ENCODE results near the gene USP14.

The USP14 gene

DNA sequence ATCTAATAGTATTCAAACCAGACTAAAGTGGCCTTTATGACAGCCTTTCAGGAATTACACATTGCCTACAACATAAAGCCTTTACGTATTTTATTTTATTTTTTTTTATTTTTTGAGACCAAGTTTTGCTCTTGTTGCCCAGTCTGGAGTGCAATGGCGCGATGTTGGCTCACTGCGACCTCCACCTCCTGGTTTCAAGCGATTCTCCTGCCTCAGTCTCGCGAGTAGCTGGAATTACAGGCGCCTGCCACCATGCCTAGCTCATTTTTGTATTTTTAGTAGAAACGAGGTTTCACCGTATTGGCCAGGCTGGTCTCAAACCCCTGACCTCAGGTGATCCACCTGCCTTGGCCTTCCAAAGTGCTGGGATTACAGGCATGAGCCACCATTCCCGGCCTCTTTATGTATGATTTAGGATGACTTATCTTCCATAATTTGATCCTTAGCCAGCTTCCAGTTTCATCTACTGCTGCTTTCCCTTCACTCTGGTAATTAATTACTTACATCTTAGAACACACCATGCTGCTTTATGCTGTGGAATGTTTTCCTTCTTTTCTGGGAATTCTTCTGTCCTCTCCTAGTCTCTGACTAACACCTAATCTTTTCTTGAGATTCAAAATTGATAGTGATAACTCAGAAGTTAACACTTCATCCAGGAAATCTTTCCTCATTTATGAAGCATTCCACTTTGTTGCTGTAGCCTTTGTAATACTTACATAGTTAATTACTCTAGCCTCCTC, 2.6 kb downstream of the USP14 start:
- no peak for DNase-seq

GRCh38 chr18:172361-172760, 14.0 kb downstream of the USP14 start:
- no peak for DNase-seq

- no peak for DNase-seq
Observed at GRCh38 chr18:179499-179898, 21.1 kb downstream of the USP14 start.

DNA sequence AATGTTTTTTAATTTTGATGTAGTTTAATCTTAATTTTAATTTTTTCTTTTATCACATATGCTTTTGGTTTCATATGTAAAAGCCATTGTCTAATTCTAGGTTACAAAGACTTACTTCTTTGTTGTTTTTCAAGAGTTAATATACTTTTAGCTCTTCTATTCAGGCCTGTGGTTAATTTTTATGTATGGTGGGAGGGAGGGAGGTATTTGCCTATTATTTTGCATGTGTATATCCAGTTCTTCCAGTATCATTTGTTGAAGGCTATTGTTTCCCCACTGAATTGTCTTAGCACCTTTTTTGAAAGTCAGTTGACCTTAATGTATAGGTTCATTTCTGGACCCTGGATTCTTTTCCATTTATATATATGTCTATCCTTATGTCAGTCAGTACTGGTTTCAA, 23.4 kb downstream of the USP14 start:
- no peak for DNase-seq

DNA sequence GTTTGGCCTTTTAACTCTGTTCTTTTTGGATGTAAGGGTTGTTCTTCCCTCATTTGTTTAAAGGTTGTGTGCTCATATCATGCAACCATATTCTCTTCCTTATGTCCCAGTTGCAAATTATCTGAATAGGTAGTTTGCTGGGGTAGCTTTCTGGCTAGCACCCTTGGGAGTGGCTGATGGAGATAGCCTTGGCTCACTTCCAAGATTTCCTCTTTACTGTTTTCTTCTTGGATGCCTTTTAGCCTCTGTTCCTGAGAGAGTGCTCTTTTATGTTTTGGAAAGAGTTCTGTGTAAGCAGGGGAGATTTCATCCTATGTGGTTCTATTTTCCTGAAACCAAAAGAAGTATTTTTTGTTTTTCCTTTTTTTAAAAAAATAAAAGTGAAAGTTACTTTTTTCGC, 25.4 kb downstream of the USP14 start:
- no peak for DNase-seq

- DNase-seq, result no peak
Observed at GRCh38 chr18:189254-189653, 30.9 kb downstream of the USP14 start.

- DNase-seq, result no peak
Observed at GRCh38 chr18:191725-192124, 33.4 kb downstream of the USP14 start.

- no peak for DNase-seq
Observed at GRCh38 chr18:192801-193200, 34.4 kb downstream of the USP14 start.

DNA sequence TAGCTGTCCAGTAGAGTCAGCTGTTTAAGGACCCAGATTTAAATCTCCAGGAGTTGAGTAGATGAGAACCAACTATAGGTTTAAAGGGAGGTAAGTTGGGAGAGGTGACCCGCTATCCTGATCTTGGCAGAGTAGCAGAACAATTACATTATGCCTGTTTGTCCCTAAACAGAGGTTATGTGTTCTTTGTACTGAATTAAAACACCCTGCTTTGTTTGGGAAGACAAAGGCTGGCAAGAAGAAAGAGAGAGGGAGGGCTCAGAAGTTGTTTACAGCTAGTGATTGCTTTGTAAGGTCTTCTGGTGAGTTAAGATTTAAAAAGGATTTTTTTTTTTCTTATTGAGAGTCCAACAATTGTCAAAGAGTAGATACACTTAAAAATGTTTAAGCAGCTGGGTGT, 37.3 kb downstream of the USP14 start:
- no peak for DNase-seq

DNA sequence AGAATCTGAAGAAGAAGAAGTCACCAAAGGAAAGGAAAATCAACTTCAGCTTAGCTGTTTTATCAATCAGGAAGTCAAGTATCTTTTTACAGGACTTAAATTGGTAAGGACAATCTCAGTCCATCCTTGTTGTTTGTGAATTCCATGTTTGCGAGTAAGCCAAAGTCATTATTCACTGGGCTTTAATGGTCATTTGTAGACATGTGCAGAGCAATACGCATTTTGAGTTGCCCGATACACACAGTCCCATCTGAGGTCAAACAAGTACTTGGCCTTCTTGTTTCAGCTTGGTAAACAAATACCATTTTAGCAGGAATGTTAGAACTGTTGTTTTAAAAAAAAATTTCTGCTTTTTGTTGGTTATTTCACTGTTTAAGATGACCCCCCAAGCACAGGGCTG, 40.9 kb downstream of the USP14 start:
- no peak for DNase-seq

DNA sequence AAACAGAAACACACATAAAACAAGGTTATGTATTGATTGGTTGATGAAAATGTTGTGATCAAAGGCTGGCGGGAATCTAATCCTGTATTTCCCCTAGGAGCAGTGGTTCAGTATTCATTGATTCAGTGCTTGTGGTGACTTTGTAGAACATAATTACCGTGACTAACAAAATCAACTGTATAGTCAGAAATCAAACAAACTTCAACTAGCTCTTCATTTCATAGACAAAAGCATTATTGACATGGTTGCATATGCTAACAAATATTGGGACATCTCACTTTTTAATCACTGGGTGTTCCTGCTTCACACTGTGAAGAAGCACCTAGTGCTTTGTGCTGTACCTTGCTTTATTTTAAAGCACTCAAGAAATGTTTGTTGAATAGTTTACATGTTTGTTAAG, 41.4 kb downstream of the USP14 start:
- DNase-seq, result no peak

DNA sequence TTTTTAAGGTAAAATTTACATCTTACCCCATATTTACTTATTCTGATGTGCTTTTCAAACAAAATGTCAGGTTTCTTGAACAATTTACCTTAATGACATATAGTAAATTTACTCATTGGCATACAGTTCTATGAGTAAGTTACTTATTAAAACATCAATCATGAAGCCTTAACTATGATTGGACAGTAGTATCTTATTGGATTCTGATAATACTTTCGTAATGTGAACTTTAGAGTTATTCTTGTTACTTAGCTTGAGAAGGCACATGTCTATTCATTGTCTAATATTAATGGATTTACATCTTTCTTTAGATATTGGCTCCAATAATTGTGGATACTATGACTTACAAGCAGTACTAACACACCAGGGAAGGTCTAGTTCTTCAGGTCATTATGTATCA, 51.7 kb downstream of the USP14 start:
- DNase-seq, result no peak

DNA sequence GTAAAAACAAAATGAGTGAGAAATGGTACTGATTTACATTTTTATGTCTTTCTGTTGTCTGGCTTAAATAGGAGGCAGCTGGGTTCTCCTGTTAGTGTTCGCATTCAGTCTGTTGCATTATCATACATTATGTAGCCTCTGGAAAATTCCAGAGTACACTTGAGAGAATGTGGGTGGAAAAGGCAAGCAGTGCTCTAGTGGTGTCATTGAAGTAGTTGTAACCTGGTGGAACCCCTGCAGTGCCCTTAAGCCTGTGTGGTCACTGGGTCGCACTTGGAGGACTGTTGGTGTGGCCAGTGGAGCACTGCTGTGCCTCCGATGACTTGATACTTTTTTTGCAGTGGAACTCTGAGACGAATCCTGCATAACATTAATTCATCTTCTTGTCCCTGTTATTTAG, 52.4 kb downstream of the USP14 start:
- DNase-seq, result no peak

DNA sequence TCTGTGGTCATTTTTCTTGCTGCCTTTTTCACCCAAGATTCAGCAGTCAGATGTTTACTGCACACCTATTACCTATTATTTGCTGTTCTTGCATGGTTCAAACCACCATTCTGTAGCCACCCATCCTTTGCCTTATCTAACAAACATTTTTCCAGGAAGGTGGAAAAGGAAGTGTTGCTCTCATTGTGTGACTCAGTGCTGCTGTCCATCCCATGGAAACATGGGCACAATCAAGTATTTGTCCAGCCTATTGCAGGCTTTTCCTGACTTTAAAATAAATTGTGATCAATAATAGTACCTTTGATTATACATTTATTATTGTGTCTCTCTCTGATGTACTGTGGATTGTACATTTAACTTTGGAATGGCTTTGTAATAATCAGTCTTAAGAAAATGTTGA, 53.2 kb downstream of the USP14 start:
- DNase-seq, result no peak

DNA sequence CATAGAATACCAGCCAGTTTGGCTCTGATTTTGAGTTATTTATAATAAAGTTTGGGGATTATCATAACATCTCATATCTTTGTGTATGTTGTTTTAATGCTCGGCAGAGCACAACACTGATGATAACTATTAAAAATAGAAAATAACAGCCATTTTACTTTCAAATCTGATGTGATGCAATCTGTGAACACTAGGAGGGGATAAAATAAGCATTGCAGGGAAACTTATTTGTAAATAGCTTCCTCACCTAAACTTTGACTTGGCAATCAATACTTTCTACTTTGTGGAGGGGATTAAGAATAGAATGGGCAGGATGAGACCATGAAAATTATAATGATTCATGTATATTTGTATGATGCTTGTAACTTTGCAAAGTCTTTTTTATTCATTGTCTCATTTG, 54.4 kb downstream of the USP14 start:
- no peak for DNase-seq

GRCh38 chr18:213505-213904, 55.1 kb downstream of the USP14 start:
- DNase-seq, result no peak

DNA sequence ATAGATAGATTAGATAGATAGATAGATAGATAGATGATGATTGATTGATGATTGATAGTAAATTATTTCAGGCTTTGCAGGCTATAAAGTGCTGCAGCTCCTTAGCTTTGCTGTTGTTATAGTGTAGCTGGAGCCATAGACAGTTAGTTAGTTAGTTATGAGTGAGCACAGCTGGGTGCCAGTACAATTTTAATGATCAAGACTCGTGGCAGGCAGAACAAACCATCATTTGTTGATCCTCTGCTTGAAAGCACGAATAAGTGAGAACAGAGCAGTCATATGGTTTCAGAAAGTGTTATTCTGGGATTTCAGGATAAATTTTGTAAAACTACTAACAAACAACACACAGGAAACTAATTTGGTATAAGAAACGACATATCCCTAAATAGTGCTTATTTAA, 55.6 kb downstream of the USP14 start:
- no peak for DNase-seq

GRCh38 chr18:215448-216010, 57.2 kb downstream of the USP14 start:
- no peak for DNase-seq

DNA sequence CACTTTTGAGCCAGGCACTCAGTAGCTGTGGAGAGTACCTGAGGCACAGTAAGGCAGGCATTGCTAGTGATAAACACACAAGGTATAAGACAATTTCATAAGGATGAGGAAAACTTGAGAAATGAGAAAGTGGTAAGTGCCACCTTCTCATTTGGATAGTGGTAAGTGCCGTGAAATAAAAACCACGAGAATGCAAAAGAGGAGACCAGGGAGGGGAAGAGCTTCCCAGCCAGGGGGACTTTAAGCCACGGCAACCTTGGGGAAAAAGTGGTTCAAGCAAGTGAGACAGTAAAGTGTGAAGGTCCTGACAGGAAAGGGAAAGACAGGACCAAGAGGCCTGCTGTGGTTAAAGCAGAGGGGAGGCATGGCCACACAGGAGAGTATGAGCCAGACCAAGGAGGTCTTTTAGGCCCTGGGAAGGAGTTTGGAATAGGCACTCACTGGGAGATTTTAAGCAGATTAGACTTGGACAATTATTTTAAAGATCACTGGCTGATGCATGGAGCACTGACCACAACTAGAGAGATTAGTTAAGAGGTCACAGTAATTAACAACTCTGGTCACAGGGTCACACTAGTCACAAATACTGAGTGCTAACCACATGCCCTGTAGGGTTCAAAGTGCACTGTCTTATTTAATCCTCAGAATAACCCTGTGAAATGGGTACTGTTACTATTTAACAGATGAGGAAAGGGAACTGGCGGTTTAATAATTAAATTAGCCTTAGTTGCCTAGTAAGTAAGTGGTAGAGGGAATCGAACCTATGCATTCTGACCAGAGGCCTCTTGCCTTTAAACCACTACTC, 59.4 kb downstream of the USP14 start:
- DNase-seq, result no peak

DNA sequence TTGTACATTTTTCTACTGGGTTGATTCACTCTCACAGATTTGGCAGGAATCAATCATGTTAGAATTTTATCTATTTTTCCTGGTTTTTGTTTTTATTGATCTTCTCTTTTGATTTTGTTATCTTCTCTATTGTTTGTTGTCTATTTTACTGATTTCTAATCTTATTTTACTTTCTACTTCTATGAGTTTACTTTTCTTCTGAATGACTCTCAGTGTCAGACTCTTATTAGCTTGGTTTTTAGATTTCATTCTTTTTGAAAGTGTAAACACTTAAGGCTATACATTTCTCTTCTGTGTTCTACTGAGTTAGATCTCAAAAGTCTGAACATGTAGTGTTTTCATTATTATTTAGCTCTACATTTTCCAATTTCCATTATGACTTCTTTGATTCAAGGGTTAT, 62.4 kb downstream of the USP14 start:
- no peak for DNase-seq

DNA sequence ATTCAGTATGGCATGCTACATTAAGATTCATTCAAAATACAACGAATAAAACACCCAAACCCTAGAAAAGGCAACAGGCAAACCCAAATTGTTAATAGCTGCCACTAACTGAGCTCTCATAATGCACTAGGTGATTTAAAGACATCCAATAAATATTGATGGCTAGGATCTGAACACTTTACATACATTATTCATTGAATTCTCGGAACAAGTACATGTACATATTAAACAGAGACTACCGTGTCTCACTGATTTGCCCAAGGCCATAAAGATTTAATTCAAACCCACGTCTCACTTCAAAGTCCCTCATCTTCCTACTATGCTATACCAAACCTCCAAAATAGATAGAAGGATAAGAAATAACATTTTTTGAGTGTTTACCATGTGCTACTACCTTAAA, 67.4 kb downstream of the USP14 start:
- DNase-seq, result no peak

- no peak for DNase-seq
Observed at GRCh38 chr18:227374-227773, 69.0 kb downstream of the USP14 start.

- DNase-seq, result no peak
Observed at GRCh38 chr18:227902-228301, 69.5 kb downstream of the USP14 start.

- no peak for DNase-seq
Observed at GRCh38 chr18:228586-228985, 70.2 kb downstream of the USP14 start.
